GM18511 (cell line): ENCODE data around the gene MINDY4.

Source experiments
- ATAC-seq: cut with Tn5 transposase; IDR thresholded peaks from one replicate; pipeline ENCODE4 v1.9.1; 2021; ENCODE audit warnings: mild to moderate bottlenecking, moderate library complexity; ENCODE audit not compliant: unreplicated experiment

Gene MINDY4

GRCh38 chr7:30898411-30898810, 127.2 kb downstream of the MINDY4 start:
- ATAC-seq = no peak

- no peak for ATAC-seq
Observed at GRCh38 chr7:30899066-30899465, 127.8 kb downstream of the MINDY4 start.

DNA sequence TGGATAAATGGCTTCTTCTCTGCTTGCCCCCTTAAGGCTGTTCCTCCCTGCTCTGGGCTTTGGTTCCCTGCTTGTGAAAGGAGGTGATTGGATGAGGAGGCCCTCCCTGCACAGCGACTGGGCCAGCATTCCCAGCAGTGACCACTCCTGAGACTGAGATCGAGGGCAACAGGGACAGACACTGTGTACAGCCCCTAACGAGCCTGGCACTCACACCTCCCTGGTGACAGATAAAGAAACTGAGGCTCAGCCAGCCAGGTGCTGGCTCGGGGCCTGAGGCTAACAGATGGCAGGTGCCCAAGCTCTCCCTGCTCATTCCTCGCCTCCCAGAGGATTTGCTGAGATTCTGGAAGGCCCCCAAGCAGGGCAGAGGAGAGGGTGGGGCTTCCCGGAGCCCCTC, 128.4 kb downstream of the MINDY4 start:
- ATAC-seq = no peak

GRCh38 chr7:30900053-30900452, 128.8 kb downstream of the MINDY4 start:
- no peak for ATAC-seq

DNA sequence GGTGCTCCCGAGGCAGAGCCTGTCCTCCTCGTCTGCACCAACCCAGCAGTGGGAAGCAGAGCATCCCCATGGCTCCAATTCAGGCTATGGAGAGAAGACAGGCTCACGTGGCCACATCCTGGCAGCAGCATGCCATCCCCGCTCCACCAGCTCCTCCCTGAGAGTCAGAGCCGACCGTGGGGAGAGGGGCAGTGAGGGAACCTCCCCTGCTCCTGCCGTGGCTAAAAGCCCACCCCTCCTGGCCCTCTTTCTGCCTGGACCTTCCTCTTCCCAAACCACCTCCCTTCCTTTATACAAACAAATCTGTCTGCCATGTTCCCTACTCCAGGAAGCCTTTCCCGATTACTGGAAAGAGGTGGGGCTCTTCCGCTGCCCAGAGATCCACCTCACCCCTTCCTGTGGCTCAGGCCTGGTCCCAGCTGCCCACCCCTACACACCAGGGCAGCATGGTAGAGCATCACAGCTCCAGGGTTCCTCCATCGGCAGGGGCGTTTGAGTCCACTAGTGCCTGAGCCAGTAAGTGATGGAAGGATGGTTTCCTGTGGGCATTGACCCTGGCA, 129.7 kb downstream of the MINDY4 start:
- no peak for ATAC-seq

DNA sequence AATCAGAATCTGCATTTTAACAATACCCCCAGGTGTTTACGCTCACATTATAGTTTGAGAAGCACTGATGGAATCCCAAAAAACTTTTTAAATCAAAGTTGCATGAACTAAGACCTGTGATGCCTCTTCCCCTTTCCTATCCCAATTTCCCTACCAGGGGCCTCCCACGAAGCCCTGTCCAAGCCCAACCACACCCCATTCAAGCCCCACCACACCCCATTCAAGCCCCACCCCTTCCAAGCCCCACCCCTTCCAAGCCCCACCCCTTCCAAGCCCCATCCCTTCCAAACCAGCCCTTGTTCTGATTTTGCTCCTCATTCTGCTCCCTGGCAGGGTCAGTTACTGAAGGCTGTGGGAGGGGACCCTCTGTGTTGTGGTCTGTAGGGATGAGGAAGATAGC, 130.6 kb downstream of the MINDY4 start:
- no peak for ATAC-seq

DNA sequence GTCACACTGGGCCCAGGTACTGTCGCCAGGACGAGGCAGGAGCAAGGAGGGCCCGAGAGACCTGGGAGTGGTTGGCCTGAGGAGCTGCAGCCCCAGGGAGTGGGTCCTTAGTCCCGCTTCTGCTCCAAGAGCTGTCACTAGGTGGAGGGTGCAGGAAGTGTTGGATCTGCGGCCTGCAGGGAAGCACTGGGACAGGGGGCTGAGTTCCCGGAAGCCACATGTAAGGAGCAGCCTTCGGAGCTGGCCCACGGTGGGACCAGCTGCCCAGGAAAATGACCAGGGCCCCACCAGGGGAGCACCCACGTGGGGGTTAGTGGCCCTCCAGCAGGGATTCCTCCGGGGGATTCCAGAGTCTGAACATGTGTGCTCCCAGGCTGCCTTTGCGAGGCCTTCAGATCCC, 131.2 kb downstream of the MINDY4 start:
- ATAC-seq = no peak

DNA sequence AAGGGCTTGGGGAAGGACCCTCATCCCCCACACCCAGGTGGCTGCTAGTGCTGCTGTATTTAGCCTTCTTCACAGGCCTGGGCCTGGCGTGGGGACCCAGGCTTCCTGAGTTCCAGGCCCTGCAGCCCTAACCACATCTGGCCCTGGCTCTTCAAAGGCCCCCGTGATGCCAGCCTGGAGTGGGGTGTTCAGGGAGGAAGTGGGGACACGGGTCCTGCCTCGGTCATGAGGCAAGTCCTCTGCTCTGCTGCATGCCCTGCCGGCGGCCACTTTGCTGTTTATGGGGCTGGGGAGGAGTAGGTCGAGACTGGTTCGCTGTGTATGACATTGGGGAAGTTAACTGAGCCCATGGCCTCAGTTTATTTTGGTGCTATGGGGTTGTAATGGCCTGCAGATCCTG, 131.9 kb downstream of the MINDY4 start:
- ATAC-seq = no peak

- no peak for ATAC-seq
Observed at GRCh38 chr7:30904561-30904960, 133.3 kb downstream of the MINDY4 start.

DNA sequence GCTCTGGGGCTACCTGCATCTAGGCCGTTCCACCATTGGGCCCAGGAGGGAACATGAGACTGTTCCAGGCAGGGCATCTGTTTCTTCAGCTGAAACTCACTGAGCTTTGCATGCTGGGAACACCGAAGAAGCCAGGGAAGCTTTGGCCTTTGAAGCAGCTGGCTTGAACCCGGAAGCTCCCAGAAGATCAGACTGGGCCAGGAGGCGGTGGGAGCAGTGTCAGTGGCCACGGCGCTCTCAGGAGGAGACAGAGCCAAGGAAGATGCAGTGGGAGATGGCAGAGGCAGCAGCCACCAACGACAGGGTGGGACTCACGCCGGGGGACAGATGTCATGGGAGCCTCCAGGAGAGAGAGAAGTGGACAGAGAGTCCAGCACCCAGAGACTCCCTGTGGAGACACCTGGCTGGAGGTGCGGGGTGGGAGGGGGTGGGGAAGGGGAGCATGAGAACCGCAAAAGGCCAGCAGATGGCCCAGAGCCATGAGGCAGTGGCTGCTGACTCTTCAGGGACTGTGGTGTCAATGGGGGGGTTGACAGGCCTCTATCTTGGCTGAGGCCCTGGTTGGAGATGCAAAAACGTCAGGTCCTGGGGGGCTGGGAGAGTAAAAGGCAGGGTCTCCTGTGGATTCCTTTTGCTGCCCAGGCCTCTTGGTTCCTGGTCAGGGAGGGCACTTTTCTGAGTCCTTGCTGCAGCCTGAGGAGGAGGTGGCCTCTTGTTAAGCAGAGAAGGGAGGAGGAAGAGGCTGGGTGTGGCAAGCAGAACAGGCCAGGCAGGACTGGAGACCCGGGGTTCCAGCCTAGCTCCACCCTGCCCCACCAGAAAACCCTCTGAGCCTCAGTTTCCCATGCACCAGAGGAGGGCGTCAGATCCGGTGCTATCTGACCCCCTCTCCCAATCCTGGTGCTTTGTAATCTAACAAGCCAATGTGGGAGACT, 134.1 kb downstream of the MINDY4 start:
- no peak for ATAC-seq

DNA sequence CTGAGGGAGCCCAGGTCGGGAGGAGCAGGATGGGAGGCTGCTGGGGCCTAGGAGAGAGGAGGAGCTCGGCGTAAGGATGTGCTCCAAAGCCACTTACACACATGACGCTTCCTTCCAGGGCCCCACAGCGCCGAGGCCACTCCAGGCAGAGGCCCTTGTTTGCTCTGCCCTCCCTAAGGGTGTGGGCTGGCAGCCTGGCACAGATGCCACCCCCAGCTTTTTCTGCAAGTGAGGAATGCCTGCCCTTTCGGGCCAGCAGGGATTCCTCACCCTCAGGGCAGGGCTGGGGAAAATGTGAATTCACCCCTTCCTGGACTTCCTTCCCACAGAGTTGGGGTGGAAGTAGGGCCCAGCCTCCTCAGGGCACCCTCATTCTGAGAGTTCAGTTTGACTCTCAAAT, 134.8 kb downstream of the MINDY4 start:
- no peak for ATAC-seq

DNA sequence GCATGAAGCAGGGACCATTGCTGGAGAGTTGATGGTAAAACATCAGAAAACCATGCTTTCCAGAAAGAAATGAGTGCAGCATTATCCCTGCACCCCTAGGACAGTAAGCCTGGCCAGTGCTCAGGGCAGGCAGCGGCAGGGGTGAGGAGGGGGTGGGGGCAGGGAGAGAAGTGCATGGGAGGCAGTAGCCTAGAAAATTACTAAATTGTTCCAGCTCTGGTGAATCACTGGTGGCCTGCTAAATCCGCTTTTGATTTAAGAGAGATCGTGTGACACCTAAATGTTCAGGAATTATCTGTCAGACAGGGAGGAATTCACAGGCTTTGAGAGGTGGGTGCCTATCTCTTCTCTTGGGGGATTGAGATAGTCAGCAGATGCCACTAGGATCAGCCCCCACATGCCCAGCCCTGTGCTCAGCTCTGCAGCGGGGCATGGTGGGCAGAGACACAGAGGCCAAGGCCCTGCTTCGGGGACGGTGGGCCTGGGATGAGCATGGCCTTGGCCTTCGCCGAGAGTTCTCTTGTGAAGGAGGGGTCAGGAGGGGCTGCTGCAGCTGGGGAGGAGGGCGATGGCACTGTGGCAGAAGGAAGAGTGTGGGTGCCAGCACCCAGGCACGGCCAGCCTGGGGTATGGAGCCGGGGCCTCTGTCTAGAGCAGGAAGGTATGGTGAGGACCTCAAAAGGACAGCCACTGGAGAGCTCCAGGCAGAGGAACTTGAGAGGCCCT, 135.5 kb downstream of the MINDY4 start:
- no peak for ATAC-seq

GRCh38 chr7:30907527-30908267, 136.5 kb downstream of the MINDY4 start:
- no peak for ATAC-seq

DNA sequence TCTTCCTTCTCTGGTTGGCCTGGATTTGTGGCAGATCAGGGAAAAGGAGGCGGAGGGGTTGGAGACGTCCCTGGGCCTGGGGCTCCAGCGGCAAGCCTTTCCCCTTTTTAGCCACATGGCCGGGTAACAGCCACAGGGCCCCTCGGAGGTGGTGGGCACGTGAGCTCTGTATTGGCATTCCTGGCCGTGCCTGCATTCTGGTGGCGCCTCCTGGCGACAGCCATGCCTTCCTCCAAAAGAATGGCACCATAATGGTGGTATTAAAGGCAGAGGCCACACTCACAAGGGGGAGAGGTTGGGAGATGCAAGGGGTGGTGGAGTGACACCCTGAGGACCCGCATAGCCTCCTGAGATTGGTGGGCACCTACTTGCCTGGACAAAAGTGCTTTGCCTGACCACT, 137.5 kb downstream of the MINDY4 start:
- ATAC-seq = no peak

DNA sequence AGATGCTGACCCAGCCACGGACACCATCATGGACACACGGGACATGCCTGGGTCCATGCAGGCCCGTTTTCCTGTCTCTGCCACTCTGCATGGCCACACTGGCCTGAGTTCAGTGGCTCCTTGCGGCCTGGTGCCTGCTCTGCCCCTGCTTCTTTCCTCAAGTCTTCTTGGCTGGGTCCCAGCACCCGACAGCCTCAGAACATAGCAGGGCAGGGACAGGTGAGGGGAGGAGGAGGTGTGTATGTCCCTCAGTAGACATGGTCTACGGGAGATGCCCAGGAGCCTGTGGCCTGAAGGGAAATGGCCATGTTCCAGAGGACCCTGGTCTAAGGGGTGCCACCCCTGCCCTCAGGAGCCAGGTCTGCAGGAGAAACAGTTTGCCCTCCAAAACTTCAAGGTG, 138.2 kb downstream of the MINDY4 start:
- no peak for ATAC-seq

DNA sequence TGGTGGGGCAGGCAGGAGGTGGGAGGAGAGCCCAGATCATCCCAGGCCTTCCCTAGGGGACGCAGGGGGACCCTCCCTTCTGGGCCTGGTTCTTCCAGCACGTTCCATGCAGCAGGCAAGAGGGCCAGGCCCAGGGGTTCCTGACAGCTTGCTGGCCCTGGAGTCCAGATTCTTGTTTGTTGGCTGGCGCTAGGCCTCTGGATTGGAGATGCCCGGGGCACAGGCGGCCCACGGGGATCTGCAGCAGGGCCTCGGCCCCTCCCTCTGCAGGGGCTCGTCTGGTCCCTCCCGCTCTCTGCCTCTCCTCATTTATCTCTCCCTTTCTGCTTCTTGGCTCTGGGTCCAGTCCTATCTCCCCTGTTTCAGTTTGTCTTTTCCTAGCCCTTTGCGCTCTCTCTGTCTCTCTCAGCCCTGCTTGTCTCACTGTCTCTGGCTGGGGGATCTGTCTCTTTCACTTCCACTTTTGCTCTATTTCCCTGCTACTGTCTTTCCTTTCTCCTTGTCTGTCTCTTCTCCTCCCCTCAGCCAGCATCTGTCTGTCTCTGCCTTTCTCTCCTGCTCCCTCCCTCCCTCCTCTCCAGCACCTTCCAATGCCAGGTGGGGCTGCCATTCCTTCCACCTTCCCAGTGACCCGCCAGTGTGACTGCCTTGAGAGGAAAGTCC, 139.3 kb downstream of the MINDY4 start:
- no peak for ATAC-seq

GRCh38 chr7:30911133-30911532, 139.9 kb downstream of the MINDY4 start:
- ATAC-seq = no peak

GRCh38 chr7:30911561-30911969, 140.3 kb downstream of the MINDY4 start, which contains the start of gene AQP1:
AQP1 (plus strand) TSS chr7:30911853; CDS start chr7:30911910, 57 bp downstream.
- ATAC-seq = no peak

- ATAC-seq = no peak
Observed at GRCh38 chr7:30912021-30912730, 141.0 kb downstream of the MINDY4 start.

DNA sequence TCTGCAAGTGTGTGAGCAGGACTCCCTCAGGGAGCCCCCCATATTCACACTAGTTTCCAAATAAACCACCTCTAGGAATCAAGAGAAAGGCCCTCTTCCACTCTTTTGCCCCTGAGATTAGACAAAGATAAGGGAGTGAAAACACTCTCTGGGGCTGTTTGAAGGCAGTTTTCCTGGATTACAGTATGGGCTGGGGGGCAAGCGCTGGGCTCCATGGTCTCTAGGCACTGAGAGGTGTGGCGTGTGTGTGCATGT, 141.4 kb downstream of the MINDY4 start:
- ATAC-seq = no peak
